ENCODE data around the gene EHMT1. TPM values are rescaled to one million over a fixed set of nuclear protein-coding genes. Genes with fewer than 3 reads are reported as not detected.

EHMT1 gene
- total and polyA plus RNA-seq, 2 experiments from 2014 or later = 162 to 177 TPM

GRCh38 chr9:137719194-137719593, 100.4 kb downstream of the EHMT1 start:
- Mint-ChIP-seq H3K27me3 (ENCODE audit: insufficient read depth, low read depth, poor library complexity) (peaks cover 38% of the 10 kb centered on the region), H3K4me1 (peaks cover 20% of the 10 kb centered on the region), H3K4me3 (no peak overlapping the region), H3K27ac (no peak overlapping the region), H3K36me3 (ENCODE audit: low read depth) (peaks cover 82% of the 10 kb centered on the region), H3K9me3 (peaks cover 51% of the 10 kb centered on the region)
- Histone ChIP-seq H3K4me1 (ENCODE audit: insufficient read depth) (peaks cover 7% of the 10 kb centered on the region; the same call in 1 of the 2 replicates), H3K4me2 (no peak overlapping the region), H3K79me2 (replicated peaks; ENCODE audit: insufficient read depth) (peaks cover 62% of the 10 kb centered on the region), H3K36me3 (ENCODE audit: insufficient read depth) (peaks cover 12% of the 10 kb centered on the region; the same call in 1 of the 2 replicates), H4K20me1 (replicated peaks; ENCODE audit: insufficient read depth) (peaks cover 1% of the 10 kb centered on the region), H3K27me3 (ENCODE audit: insufficient read depth) (no peaks in the 10 kb centered on the region), H3F3A (replicated peaks; ENCODE audit: low read depth) (peaks cover 12% of the 10 kb centered on the region), H2AFZ (no peak overlapping the region), H3K9me2 (ENCODE audit: insufficient read depth) (no peaks in the 10 kb centered on the region), H3K4me3 (no peak overlapping the region), H3K27ac (ENCODE audit: low read depth) (no peak overlapping the region)
- ATAC-seq (no peak), DNase-seq (ENCODE audit: low spot score) (no peak)
- TF ChIP-seq EZH2 (IDR thresholded peaks at IDR 0.05; ENCODE audit: low read depth, unreplicated experiment) (no peak), STAT1 (IDR thresholded peaks at IDR 0.05; ENCODE audit: unreplicated experiment) (no peak), POLR2AphosphoS5 (IDR thresholded peaks at IDR 0.05; ENCODE audit: low read depth) (no peak), JUNB (IDR thresholded peaks at IDR 0.05; ENCODE audit: unreplicated experiment) (no peak), NANOG (IDR thresholded peaks at IDR 0.05; ENCODE audit: borderline replicate concordance) (no peak), ZNF462 (CRISPR knock-in tag; IDR thresholded peaks at IDR 0.05) (no peak), CREB1 (CRISPR knock-in tag; IDR thresholded peaks at IDR 0.05; ENCODE audit: low read depth) (no peak), REST (IDR thresholded peaks at IDR 0.05; ENCODE audit: unreplicated experiment) (no peak), ETS1 (IDR thresholded peaks at IDR 0.05) (no peak), ZNF331 (CRISPR knock-in tag; IDR thresholded peaks at IDR 0.05; ENCODE audit: low read depth) (no peak), CTCF (conservative IDR thresholded peaks at IDR 0.05; ENCODE audit: low read depth in 2 of 2) (no peak), EZH2phosphoT487 (IDR thresholded peaks at IDR 0.05; ENCODE audit: unreplicated experiment) (no peak), ZNF114 (CRISPR knock-in tag; IDR thresholded peaks at IDR 0.05) (no peak)
